NCI-H128 (cell line): ENCODE data around the gene PCDH9.
A peak's percentile ranks its signal among the peaks of the same experiment; 100 is the strongest.

ENCODE experiments used
- DNase-seq: peaks from one replicate; lab custom pipeline; 2025; ENCODE audit not compliant: unreplicated experiment; lab: John Stamatoyannopoulos, UW

PCDH9 gene

DNA sequence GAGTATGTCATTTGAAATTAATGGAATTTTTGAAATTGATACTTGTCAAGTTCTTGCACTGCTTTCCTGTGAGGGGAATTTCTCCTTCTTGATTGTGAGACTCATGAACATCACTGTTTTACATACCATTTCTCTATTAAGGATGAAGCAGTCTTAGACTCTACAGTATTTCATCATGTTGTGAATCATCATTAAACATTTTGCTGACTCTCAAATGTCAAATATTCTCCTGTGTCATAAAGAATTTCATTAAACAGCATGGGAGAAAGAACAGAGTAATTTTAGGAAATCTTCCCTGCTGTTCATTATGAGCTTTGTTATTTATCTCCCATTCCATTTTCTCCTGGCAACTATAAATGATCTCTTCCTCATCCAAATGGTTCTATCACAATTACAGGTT lies 729.0 kb downstream of the PCDH9 start:
- no peak for DNase-seq

DNA sequence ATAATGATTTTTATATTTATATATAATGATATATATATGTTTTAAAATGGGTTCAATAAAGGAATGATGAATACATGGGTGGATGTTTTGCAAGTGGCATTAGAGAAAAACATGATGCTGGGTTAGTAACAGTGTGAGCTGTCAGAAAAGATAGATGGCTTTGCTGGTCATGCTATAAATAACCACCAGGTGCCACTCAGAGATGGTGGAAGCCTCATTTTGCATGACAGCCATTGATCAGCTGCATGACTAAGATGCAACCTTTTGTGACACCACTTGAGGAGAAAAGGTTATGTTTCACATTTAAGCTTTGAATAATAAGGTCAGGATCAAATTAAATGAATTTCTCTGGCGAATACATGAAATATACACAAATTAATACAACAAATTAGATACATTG lies 737.7 kb downstream of the PCDH9 start:
- peak; percentile 7 for DNase-seq

DNA sequence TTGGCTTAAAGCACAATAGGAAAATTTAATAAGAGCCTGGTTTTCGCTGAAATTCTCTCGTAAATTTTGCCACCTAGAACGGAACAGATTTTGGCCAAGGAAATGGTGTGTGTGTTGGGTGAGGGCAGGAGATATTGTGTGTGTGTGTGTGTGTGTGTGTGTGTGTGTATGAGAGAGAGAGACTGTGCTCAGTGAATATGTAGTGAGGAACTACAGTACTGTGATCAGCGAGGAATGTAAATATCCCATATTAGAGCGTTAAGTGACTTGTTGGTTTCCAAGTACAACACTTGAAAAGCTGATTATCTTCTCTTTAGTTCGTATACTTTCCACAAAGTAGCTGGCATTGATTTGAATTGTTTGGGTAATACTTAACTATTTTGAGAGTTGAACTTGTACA lies 738.9 kb downstream of the PCDH9 start:
- DNase-seq: no peak

DNA sequence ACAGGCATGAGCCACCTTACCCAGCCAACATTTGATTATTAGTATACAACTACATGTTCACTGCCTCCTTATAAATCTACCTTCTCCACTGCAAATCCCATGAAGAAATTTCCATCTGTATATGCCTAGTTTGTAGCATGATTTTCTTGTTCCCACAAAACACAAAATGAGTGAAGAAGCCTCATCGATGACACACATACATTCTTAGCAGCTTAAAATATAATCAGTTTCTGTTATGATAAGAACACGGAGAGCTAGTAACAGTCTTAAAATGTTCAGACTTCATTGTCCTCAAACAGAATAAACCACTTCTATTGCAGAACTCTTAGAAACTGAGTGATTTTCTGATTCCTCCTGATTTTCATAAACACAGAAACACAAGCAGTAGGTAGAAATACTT lies 740.5 kb downstream of the PCDH9 start:
- no peak for DNase-seq

DNA sequence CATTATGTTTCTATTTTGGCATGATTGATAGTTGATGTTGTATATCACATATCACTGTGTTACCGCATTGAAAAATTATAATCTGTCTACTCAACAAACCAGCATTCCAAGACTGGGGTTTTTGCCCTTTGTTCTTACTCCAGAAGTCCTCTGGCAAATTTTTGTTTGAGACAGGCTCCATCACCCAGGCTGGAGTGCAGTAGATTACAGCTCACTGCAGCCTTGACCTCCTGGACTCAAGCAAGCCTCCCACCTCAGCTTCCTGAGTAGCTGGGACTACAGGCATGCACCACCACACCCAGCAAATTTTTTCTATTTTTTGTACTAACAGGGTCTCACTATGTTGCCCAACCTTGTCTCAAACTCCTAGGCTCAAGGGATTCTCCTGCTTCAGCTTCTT lies 741.0 kb downstream of the PCDH9 start:
- DNase-seq: no peak

DNA sequence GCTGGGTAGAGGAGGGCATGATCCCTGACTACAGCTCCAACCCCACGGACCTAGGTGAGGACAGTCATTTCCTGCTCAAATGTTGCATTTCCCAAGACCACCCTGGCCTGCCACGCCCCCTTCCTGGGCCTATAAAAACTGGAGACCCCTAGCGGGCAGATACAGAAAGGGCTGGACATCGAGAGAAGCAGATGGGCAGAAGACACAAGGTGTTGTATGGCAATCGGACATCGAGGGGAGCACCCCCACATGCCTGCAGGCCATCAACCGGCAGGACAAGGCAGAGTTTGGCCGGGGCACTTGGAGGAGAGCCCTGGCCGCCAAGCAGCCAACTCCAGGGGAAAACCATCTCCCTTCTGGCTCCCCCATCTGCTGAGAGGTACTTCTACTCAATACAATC lies 746.4 kb downstream of the PCDH9 start:
- DNase-seq: no peak

DNA sequence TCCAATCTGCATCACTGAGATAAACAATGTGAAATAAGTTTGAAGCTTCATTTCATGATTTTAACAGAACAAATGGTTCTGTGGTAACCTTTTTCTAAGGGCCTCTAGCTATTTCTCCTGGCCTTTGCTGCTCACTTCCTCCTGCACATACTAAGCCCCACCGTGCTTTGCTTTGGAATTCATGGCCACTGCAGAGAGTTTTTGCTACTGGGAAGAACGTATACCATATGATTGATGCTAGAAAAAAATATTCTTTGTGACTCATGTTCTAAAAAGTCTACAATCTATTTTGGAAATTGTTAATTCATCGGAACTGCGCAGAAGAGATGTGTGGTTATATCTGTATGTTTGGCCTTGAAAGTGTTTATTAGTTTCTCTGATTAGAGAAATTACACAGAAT lies 747.3 kb downstream of the PCDH9 start:
- no peak for DNase-seq

DNA sequence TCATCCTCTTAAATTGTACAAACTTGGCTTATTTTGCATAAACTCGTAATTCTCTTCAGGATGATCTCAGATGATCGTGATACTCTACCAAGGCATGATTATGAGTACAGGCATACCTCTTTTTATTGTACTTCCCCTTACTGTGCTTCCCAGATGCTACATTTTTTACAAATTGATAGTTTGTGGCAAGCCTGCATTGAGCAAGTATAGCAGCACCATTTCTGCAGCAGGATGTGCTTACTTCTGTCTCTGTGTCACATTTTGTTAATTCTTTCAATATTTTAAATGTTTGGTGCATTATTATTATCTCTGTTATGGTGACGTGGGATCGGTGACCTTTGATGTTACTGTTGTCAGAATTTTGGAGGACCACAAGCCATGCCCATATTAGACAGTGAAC lies 752.3 kb downstream of the PCDH9 start:
- DNase-seq: no peak

DNA sequence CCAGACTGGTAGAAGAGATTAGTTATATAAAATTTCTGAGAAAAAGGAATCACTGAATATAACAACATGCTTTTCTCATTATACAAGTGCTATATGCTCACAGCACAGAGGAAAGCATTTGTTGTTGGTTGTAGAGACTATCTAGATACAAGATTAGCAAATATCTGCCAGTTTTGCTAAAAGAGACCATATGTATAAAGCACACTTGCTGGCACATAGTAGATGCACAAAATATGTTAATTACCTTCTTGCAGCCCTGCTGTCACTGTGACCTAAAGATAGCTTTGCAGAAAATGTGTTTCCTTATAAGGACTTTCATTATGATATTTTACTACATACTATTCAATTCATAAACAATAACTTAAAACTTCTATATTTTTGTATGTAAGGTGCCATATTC lies 755.1 kb downstream of the PCDH9 start:
- no peak for DNase-seq

DNA sequence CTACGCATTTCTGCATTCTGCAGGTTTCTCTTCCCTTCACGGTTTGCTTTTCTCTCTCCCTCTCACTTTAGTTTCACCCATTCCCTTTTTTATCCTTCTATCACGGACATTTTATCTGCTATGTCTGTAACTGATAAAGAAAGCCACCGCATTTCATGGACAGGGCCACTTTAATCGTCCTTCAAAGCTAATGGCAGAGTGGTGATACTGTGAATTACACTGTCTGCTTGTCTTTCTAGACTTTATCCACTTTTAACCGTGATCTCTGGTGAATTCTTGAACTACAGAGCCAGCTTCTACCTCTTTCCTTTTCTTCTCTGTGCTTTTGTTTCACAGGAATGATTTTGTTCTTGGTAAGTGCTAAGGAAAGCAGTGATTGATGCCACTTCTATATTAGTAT lies 760.4 kb downstream of the PCDH9 start:
- DNase-seq: no peak

DNA sequence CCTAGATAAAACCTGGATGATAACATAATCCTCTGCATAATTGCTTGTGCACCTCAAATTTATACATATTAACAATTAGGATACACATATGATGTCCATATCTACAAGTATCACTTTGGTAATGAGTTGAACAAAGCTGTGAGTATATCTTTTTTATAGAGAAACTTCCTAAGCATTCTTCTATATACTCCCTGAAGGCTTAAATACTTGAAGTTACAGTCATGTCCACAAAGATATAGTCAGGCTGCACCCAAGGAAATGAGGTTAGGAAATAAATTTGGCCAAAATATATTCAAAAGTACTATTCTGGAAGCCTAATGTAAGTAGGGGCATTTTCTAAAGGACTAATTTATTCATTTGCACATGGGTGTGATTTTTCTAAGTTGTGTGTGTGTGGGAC lies 761.5 kb downstream of the PCDH9 start:
- DNase-seq: no peak

DNA sequence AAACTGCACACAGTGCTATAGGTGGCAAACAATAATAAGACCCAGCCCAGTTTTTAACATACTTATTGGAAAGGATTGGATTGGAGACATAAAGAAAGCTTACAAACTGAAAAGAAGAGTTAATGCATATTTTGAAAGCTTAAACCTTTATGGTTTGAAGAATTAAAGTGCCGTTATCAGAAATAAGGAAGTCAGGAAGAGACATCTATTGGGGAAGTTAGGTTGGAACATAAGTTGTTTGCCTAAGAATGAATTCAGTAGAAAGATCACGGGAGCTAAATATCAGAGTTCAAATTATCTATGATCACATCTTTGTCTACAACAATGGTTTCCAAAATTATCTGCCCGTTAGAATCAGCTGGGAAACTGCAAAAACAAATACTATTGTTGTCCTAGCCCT lies 767.9 kb downstream of the PCDH9 start:
- DNase-seq: no peak

DNA sequence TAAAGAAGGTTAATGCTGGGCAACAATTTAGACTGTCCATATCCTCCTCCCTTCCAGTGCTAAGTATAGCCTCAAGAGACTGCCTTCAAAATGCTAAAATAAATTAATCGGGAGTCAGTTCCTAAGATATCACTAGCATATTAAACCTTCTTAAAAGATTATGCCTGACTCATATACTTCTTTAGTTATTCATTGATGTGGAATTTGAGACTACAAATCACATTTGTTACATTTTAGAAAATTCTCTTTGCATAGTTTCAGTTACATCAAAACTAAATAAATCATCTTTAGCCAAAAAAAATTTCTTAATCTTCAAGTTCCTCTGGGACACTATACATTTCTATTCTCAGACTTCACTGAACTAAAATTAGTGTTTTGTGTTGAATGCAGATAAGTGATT lies 769.1 kb downstream of the PCDH9 start:
- DNase-seq: no peak

DNA sequence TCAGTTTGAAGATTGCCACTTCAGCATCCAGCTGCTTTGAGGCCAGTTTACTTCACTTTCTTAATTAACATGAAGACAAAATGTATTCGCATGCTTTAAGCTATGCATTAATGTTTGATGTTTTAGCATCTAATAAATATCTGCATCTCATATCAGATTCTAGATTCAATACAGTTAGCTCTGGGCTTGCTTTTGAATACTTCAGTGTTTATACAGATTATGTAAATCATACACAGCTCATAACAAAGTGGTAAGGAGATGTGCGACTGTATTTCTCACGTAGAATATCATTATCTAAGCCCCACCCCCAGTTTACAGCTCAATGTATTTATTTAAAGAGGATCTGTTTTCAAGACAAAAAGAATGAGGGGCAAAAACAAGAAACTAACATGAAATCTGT lies 770.5 kb downstream of the PCDH9 start:
- no peak for DNase-seq

DNA sequence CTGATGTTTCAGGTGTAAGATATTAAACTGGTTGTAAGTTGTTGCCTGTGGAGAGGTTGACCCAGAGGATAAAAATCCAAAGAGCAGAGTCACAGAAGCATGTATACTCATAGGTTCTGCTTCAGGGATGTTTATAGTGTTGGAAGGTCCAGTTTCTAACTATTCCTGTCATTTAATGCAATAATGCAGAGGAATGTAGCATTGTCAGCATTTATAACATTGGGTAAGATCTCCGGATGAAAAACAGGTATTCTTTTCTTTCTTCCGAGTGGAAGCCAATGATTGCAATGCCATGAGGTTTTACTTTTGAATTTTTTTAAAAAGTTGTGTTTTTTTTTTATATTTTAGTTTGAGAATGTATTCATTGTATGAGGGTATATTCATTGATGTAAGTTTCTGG lies 771.0 kb downstream of the PCDH9 start:
- no peak for DNase-seq

DNA sequence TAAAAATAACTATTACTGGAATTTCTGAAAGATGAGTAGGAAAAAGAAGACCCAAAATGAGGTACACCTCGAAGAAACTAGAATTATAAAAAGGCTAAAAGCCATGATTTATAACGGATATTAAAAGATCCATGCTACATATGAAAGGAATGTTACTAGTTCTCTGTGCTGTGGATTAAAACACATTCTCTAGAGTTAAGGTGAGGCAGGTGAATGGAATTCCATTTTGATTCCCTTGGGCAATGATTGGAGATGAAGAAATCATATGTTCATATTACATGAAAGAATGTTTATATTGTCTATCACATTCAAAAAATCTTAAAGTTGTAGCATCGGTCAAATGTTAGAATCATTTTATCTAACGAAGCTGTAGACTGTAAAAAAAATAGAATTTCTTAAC lies 783.7 kb downstream of the PCDH9 start:
- no peak for DNase-seq

DNA sequence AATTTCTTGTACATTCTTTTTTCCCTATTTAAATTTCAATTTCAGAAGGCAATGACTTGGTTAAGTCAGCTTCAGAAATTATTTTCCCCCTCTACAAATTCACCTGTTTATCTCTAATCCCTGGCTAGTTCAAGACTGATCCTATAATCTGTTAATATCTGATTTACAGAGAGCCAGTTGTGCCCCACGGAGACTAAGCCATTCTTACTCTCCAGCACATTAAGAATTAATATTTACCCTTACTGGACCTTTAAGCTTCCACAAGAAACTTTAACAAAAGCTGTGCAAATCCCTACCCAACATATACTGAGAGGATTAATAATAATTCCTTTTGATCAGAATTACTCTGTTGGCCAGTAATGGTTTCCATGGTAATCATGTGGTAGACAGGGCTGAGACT lies 786.2 kb downstream of the PCDH9 start:
- no peak for DNase-seq

DNA sequence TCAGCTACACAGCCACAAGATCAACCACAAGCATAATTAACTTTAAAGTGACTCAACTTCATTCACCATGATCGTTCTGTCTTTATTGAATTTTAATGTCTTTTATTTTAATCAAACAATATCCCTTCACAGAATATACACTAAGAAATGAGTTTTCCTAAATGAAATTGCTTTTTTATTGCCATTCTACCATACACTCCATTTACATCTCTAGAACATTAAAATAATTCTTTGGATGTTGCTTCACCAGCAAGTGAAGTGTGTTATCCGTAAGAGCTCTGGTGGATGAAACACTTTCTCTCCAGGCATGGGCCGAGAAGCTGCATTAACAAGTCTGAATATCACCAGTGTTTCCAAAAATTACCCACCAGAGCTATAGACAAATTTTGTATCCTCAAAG lies 789.2 kb downstream of the PCDH9 start:
- DNase-seq: no peak

DNA sequence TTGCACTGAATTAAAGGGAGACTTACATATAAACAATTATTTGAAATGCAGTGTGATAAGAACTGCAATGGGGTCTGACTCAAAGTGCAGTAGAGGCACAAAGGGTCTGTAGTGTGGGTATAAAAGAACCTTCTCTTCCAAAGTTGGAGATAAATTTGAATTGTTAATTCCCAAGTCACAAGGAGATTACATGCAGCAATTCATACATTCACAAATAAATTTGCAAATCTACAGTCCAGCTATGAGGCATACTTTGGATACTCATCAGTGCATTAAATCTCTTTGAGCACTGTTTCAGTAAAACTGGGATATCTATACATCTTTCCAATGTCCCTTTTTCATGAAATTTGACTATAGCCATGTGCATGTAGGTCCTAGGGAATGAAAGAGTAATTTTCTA lies 799.4 kb downstream of the PCDH9 start:
- DNase-seq: no peak

DNA sequence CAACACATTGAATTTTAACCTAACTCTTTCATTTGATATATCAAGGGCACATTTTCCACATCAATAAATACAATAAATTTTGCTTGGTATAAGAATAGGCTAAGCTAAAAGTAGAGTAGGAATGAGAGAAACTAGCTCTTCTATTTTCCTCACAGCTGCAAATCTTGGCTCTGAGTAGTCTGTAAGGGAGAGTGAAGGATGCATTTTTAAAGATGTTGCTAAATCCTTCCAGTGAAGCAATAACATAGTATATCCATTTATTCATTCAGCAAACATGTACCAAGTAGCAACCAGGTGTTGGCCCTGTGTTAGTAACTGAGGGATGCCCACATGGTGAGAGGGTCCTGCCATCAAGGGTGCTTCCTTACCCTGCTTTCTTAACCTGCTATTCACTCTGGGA lies 799.9 kb downstream of the PCDH9 start:
- DNase-seq: no peak

DNA sequence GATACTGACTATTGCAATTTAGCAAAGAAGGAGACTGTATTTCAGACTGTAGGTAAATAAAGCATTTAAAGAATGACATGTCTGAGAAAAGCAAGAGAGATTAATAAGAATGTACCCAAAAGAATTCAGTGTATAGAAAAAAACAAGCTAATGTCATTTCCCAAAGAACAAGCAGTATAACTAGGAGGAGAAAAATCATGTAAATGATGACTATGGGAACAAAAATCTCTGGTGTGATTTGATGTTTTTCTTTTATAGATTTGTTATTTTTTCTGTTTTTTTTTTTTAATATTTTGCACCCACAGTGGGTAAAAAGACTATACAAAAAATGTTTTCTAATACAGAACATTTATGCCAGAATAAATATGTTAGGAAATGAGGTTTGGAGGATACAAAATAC lies 801.0 kb downstream of the PCDH9 start:
- DNase-seq: no peak

DNA sequence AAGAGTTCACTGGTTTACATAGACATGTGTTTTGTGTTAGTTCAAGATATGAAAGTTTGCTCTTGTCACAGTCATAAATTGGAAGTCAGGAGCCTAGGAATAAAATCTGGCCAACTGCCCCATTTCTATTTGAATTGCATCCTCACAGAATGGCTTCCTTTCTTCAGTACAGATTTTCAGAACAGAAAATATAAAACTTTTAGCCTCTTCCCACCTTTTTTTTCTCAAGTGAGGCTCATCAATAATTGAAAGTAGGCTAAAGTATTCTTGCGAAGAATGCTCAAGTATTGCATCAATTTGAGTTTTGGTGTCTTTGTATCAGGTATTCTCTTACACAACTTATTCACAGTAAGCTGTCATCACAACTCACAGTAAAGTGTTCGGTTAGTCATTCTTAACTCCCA lies 802.7 kb downstream of the PCDH9 start:
- no peak for DNase-seq

DNA sequence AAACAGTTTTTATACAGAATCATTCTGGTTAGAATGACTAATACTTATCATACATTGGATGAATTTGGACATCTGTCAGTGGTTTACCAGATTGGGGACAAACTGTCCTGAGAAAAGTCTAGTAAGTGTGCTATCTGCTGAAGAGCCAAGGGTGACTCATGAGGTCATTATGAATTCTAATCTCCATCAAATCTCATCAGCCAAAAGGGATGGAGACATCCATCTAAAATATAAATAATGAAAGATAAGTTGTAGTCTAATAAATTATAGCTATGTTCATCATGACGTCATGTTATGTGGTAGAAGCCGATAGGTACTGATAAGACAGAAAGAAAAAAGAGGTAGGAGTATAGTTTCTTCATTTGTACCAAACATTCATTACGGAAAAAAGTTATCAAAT lies 804.4 kb downstream of the PCDH9 start:
- DNase-seq: no peak

DNA sequence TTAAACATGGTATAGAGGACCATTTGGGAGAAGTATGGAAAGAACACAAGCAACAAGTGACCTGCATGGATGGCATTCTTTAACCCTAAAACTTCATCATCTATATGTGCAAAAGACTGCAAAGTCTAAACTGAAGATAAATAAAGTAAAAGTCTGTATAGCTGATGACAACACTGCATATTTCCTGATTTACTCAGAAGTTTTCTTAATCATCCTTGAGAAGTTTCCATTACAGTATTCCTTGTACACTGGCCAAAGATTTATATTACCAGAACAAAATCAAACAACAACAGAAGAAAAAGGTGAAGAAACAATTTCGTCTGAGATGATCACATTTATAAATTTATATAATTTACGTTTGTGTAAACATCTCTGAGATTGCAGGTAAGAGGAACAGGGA lies 805.7 kb downstream of the PCDH9 start:
- no peak for DNase-seq
